HL-60 (cell line): Measurements from ENCODE around the gene PHACTR3.

ENCODE experiments used
- DNase-seq, 2 experiments: peaks; one replicate each; pipeline ENCODE4 v3.0.0-alpha.2; 2010 to 2020; ENCODE audit warnings: low read depth in 1 of 2, low spot score in 1 of 2
- H3K27ac ChIP-seq: fragments of 250-450 bp; sonication (Bioruptor Pico); replicated peaks from 2 replicates; pipeline ENCODE4 v1.5.1; 2020; ENCODE audit warnings: mild to moderate bottlenecking, moderate library complexity
- H3K27me3 ChIP-seq: fragments of 250-450 bp; sonication (Bioruptor Pico); 2 replicates; pipeline ENCODE4 v1.5.1; 2021; ENCODE audit warnings: mild to moderate bottlenecking, moderate library complexity; ENCODE audit not compliant: insufficient read depth, poor library complexity, severe bottlenecking
- H3K4me3 ChIP-seq: replicated peaks from 2 replicates; pipeline ENCODE4 v1.5.1; 2011; ENCODE audit warnings: mild to moderate bottlenecking, control low read depth, low read length; ENCODE audit not compliant: insufficient read depth
- CTCF ChIP-seq: IDR thresholded peaks from one replicate; pipeline ENCODE4 v1.5.1; 2011; ENCODE audit warnings: low read length, control low read depth, inconsistent platforms; ENCODE audit not compliant: insufficient read depth
- GABPA ChIP-seq: IDR thresholded peaks from 2 replicates; pipeline ENCODE4 v1.6.1; 2012; ENCODE audit warnings: low read depth
- POLR2AphosphoS5 ChIP-seq: IDR thresholded peaks from 2 replicates; pipeline ENCODE4 v1.6.1; 2012; ENCODE audit warnings: low read depth
- REST ChIP-seq: IDR thresholded peaks from 2 replicates; pipeline ENCODE4 v1.6.1; 2012; ENCODE audit warnings: low read depth; ENCODE audit not compliant: insufficient replicate concordance
- SPI1 ChIP-seq: IDR thresholded peaks from 2 replicates; pipeline ENCODE4 v1.6.1; 2012; ENCODE audit warnings: low read depth, mild to moderate bottlenecking, borderline replicate concordance

PHACTR3 gene

GRCh38 chr20:59823030-59823423 is 218.7 kb downstream of the PHACTR3 start:
- DNase-seq = no peak
- no peak overlapping the region for H3K27ac ChIP-seq
- H3K4me3 ChIP-seq = no peak overlapping the region

GRCh38 chr20:59823491-59824259 is 219.3 kb downstream of the PHACTR3 start:
- no peaks in the 10 kb centered on the region for H3K27me3 ChIP-seq

More at GRCh38 chr20:59823030-59823423, 218.7 kb downstream of the PHACTR3 start:
- no peak for TF ChIP-seq POLR2AphosphoS5
- no peak for TF ChIP-seq REST
- no peak for TF ChIP-seq GABPA
- no peak for TF ChIP-seq SPI1
- TF ChIP-seq CTCF = no peak
- no peaks in the 10 kb centered on the region for H3K27me3 ChIP-seq

More at GRCh38 chr20:59823491-59824259, 219.3 kb downstream of the PHACTR3 start:
- Histone ChIP-seq H3K27ac (no peak overlapping the region), H3K4me3 (no peak overlapping the region)
- no peak for TF ChIP-seq GABPA
- no peak for TF ChIP-seq CTCF
- no peak for TF ChIP-seq REST
- no peak for TF ChIP-seq SPI1
- no peak for TF ChIP-seq POLR2AphosphoS5
- DNase-seq = no peak
